HG03469 (cell line): ENCODE data around the gene CGB3.

ENCODE experiments used
- ATAC-seq: cut with Tn5 transposase; IDR thresholded peaks from one replicate; pipeline ENCODE4 v1.9.1; 2021; ENCODE audit warnings: mild to moderate bottlenecking, moderate library complexity, moderate number of reproducible peaks; ENCODE audit not compliant: unreplicated experiment

The CGB3 gene

DNA sequence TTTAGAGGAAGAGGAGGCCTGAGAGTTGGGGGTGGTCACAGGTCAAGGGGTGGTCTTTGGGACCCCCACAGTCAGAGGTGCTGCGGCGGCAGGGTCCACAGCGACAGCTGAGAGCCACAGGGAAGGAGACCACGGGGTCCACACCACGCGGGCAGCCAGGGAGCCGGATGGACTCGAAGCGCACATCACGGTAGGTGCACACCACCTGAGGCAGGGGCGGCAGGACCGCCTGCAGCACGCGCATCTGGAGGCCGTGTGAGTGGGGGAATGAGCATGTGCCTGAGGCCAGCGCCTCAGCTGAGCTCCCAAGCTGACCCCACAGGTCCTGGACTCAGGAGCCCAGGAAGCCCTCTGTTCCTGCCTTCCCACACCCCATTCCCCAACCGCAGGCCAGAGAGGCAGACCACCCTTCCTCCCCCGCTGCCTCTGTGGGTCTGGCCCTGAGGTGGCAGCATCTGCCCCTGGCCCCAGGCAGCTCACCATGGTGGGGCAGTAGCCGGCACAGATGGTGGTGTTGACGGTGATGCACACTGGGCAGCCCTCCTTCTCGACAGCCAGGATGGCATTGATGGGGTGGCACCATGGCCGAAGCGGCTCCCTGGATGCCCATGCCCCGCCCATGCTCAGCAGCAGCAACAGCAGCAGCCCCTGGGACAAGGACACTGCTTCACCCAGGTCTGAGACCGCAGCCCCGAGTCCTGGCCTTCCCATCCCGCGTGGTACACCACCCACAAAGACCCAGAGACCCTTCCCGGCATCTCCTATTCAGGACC, 7.9 kb downstream of the CGB3 start:
- ATAC-seq: no peak

- no peak for ATAC-seq
Measured at GRCh38 chr19:49014870-49015255, 9.3 kb downstream of the CGB3 start.

- ATAC-seq: no peak
Measured at GRCh38 chr19:49014123-49014869, 9.8 kb downstream of the CGB3 start.

DNA sequence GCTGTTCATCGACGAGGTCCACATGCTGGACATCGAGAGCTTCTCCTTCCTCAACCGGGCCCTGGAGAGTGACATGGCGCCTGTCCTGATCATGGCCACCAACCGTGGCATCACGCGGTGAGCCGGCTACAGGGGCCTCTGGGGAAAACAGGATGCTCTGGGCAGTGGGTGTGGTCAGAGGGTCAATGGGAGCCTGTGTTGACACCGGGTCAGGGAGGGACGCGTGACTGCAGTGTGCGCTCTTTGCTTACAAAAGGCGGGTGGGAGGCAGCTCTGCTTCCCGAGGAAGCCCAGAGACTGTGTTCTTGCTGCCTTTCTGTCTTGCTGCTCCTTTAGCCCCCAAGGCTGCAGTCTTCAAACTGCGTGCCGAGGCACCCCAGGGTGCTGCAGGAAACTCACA, 12.9 kb downstream of the CGB3 start:
- ATAC-seq: no peak

DNA sequence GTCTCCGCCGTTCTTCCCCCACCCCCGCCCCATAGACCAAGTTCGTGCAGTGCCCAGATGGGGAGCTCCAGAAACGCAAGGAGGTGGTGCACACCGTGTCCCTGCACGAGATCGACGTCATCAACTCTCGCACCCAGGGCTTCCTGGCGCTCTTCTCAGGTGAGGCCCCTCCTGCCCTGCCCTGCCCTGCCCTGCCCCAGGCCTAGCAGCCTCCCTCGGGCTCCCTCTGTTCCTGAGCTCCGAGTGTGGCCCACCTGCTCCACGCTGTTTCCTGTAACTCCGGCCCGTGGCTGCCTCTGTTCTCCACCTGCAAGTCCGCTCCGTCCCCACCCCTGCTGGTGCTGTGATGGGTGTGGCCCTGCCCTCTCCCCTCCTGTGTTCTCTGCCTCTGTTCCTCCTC, 13.7 kb downstream of the CGB3 start:
- ATAC-seq: no peak

- ATAC-seq: no peak
Measured at GRCh38 chr19:49009828-49010227, 14.3 kb downstream of the CGB3 start.

- no peak for ATAC-seq
Measured at GRCh38 chr19:49006905-49007304, 17.2 kb downstream of the CGB3 start.

GRCh38 chr19:49004964-49005614, 19.0 kb downstream of the CGB3 start:
- ATAC-seq: no peak

DNA sequence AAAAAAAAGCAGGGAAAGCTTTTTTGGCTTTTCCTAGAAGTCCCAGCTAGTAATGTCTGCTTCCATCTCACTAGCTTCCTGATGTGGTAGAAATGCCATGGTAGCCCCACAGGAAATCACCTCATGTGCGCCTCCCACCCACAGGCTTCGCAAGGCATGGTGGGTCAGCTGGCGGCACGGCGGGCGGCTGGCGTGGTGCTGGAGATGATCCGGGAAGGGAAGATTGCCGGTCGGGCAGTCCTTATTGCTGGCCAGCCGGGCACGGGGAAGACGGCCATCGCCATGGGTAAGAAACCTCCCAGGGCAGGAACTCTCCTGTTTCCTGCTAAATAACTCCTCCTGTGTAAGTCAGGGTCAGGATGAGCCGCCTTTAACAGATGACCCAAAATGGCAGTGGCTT, 20.0 kb downstream of the CGB3 start:
- ATAC-seq: no peak

DNA sequence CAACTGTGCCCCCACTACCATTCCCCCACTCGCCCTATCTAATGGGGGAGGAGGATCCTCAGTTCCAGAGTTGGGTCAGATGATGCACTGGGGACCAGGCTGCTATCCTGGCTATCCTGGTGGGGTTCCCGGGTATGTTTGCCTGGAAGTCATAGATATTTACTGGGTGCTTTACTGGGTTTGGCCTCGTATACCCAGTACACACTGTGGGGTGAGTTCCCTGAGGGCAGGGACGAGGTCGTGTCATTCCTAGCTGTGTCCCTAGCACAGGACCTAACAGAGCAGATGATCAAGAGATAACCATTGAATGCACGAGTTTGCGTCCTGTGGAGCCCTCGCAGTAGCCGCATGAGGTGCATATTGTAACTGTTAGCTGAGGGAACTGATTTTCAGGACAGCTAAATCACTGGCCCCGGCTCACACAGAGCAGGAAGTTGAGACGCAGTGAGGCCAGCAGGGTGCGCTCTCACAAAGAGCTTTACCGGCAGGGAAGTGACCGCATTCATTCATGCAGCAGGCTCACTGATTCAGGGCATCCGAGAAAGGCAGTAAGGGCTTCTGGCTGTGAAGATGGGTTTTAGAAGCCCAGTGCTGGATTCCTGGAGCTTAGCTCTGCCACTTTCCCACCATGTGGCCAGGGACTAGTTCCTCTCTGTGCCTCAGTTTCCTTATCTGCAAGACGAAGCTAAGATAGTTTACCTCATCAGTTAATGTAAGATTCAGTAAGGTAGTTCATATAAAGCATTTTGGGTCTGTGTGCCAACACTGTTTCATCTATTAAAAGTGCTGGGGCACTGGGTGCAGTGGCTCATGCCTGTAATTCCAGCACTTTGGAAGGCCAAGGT, 24.4 kb downstream of the CGB3 start:
- no peak for ATAC-seq

DNA sequence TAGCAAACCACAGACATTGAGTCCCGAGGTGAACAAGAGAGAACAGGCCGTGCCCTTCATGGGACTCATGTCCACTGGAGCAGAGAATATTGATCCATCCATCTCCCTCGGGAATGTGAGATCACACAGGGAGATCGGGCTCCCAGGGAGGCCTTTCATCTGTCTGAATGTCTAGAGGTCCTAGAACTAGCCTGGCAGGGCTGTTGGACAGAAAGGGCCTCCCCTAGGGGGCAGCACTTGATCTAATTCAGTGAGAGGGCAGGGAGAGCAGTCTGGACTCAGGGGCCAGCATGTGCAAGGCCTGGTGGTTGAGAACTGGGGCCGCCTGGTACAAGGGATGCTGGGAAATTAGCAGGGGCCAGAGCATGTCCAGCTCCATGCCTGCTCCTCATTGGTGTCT, 26.2 kb downstream of the CGB3 start:
- no peak for ATAC-seq

DNA sequence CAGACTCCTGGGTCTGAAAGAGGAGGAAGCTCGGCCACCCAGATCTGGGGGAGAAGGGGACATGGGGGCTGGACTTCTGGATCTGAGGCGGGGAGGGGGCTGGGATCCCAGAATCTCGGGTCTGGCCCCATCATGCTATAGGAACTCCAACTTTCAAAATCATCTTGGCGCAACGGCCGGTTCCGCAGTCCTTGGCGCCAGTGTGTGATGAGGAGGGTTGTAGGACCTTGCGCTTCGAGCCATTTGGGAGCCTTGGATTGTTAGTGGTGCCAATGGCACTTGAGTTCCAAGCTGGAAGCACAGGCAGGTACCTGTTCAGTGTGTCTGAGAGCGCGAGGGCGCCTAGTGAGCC, 30.1 kb downstream of the CGB3 start:
- no peak for ATAC-seq

DNA sequence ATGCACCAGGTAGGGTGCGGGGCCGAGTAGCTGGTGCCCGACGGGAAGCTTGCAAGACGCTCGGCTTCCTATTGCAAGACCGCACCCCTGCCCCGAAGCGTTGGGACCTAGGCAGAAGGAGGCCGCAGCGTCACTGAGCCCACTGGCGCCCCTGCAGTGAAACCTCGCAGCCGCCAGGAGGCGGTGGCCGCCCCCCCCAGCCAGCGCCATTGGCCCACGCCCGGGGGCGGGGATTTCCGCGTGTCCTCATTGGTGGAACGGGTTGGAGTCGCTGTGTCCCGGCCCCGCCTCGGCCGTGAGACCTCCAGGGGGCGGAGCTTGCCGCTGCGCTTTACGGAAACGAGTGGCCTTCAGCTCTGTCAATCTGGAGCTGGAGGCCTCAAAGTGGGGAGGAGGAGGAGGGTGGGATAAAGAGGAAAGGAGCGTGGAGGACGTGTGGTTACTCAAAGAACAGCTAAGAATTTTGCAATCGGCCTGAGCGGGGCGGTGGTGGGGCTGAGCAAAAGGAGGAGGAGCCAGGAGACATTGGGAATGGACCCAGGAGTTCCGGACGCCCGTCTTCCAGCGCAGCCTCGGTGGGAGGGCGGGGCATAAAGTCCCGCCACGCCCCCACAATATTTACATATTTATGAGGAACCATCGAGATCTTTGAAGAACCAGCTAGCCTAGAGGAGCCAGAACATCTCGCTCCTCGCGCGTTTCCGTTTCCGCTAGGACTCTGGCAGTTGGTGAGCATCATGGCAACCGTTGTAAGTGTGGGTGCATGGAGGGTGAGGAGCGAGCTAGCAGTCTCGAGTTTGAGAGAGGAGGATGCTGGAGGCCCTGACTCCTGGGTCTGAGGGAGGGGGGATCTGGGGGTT, 30.7 kb downstream of the CGB3 start, which contains the start of the genes GYS1 and RUVBL2:
Gene GYS1 (minus strand): TSS at position 135 of the 860 bp plus-strand sequence. CDS start 197 bp downstream, outside the sequence.
Gene RUVBL2 (plus strand): TSS at position 713 of the 860 bp plus-strand sequence. CDS start 25 bp downstream, at position 738.
- ATAC-seq: peak; percentile 71

DNA sequence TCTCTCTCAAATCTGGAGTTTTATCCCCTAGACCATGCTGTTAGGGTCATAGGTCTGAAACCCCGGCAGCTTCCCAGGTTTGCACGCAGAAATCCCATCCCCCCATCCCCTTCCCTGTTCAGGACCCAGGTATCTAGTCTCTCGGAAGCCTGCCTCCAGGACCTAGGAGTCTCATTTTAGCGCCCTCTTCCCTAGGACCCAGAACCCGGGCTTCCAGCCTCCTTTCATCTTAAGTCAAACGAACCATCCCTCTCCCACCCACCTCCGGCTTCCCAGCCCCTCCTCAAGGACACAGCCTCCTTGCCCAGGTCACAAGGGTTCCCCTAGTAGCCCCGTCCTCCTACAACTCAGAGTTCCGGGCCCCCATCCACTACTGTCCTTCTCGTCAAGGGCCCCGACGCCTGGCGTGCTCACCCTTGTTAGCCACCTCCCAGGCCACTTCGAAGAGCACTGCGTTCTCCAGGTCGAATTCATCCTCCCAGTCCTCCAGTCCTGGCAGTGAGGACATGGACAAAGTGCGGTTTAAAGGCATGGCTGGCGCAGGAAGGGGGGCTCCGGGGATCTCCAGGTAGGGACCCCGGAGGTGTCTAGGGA, 31.5 kb downstream of the CGB3 start:
- no peak for ATAC-seq

DNA sequence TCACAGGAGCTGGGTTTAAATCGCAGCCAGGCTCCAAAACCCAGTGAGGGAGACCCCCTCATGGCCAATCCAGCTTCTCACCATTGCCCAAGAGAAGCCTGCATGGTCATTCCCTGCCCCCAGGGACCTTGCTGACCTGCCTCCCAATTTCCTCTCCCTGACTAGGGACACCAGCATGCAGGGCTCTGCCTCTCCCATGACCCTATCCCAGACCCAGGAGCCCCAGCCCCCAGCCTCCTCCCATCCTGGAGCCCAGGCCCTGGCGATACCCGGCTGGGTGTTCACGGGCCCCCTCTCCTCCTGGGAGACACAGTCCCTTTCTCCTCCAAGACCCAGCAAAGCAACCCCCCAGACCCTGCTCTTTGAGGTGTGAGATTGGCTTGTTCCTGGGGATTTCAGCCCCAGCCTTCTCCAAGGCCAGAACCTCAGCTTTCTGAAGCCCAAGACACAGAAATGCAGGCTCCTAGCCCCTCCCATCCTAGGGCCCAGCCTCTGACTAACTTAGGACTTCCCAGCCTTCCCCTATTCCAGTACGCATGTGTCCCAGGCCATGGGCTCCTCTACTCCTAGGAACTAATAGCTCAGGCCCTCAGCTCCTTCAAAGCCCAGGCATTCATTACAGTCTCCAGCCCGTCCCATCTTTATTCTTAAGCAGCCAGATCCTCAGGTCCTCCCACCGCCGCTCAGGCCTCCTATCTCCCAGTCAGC, 32.1 kb downstream of the CGB3 start:
- ATAC-seq: no peak

DNA sequence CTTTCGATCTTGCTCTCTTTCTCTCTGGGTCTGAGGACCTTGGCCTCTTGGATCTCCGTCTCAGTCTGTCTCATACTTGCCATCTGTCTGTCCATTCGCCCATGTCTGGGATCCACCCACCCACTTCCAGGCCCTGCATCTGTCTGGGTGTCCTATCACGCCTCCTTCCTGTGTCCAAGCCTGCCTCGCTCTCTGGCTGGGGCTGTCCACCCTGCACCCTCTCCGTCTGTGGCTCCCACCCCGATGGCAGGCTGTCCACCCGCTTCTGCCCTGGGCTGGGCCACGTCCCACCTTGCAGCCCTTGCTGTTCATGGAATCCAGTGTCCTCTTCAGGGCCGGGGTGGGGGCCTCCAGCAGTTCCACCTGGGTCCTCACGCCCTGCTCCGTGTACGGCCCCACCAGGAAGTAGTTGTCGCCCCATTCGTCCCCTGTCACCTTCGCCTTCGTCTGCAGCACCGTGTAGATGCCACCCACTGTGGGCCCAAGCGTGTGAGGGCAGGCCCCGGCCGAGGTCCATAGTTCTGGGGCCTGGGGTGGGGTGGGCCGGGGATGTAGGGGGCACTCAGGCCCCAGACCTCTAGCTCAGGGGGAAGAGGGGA, 33.0 kb downstream of the CGB3 start:
- ATAC-seq: no peak

GRCh38 chr19:48990400-48990799, 33.7 kb downstream of the CGB3 start:
- no peak for ATAC-seq

GRCh38 chr19:48989701-48990291, 34.3 kb downstream of the CGB3 start:
- no peak for ATAC-seq
